GM19328 (cell line): ENCODE results near the gene THRB.

ENCODE experiments used
- ATAC-seq: cut with Tn5 transposase; IDR thresholded peaks from one replicate; pipeline ENCODE4 v1.9.1; 2021; ENCODE audit warnings: mild to moderate bottlenecking, moderate library complexity; ENCODE audit not compliant: unreplicated experiment

Gene THRB

DNA sequence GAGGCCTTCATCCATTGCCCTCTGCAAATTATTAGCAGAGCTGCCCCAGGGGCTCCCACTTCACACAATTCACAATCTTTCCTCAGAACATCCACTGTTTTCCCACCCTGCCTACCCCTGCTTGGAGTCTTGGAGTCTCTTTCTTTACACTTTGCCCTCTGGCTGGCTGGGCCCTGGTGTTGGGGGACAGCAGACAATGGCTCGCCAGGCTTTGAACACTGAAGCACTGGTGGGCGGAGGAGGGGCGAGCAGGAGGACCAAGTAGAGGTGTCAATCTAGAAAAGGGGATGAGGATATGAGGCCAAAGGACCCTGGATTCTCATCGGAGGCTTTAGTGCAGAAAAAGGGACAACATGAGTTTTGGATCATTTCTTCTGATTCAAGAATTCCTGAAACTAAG lies 337.5 kb downstream of the THRB start:
- ATAC-seq: no peak

DNA sequence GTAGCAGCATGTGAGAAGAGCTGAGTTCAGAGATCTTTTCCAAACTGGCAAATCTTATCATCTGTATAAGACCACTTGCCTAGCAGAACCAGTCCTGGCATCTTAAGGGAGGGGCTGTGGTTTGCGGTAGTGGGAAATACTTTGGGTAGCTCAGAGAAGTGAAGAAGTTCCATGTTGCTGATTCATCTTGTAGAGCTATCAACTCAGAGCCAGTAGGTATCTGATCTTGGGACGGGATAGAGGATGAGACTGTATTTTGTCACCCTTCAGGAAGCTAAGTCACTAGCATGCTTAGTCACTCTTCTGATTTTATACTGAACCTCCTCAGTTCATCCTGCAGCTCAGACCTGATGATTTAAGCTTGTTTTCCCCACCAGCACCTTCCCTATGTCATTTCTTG lies 338.2 kb downstream of the THRB start:
- no peak for ATAC-seq

DNA sequence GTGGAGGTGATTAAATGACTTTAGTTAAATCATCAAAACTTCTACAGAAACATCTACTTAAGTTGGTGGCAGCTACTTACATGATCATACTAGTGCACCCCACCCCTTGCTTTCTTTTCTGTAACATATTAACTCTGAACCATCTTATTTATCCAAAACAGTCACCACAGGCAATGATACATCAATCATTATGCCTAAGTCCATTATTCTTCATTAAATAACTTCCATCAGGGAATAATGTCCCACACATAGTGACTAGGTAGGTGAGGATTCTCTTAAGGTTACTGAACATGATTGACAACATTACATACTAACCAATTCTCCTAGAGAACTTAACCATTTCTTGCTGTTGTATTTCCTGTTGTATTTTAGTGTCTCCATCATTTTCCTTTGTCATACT lies 339.4 kb downstream of the THRB start:
- no peak for ATAC-seq

DNA sequence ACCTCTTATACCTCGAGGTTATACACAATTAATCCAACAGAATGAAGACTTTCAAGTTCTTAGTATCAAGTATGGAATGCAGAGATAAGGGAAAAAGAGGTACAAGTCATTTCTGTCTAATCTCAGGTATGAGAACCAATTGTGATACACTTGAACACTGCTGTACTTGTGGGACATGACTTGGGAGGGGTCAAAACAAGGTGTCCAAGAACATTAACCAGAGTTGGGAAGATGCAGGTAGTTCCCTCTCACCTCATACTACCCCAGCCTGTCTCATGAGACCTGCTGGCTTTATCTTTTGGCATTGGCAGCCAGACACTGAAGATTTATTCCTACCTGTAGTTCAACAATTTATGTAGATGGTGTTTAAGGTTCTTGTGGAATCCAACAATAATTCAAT lies 339.9 kb downstream of the THRB start:
- ATAC-seq: no peak

DNA sequence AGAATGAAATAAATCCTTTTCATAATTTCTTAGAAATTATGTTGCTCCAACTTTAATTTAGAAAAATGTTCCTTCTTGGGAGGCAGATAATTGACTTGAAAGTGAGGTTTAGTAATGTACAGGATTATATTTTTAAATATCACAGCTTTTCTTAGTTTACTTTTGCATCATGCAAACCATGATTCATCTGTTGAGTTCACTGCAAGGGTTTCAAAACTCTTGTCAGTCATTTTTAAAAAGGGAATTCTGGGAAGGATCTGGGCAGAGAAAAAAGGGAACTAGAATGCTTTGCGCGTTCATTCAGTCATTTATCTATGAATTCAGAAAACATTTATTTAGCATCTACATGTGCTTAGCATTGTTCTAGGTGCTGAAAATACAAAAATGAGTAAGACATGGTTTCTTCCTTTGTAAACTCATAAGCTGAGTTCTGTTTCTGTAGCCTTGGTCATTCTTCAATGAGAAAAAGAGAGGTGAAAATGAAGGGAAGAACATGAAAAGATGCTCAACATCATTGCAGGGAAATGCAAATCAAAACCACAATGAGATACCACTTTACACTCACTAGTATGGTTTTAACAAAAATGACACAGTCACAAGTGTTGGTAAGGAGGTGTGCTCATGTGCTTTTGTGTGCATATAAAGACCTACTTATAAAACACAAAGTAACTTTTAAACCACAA lies 340.5 kb downstream of the THRB start:
- peak; percentile 72 for ATAC-seq

DNA sequence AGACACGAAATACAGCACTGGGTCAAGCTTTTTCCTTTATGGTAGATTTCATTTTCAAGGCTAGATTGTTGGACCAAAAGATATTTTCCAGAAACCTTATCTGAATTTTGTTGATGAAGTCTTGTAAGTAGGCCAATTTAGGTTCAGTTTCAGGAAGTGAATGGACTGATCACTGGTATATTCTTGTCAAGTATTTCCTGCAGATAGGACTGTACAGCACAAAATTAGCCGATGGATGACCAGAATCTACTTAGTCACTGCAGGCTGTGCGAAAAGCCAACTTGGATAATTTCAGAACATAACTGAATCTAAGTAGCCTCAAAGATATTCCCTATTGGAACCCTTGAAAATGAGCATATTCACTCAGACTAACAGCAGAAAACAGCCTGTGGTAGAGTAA lies 343.1 kb downstream of the THRB start:
- ATAC-seq: no peak

DNA sequence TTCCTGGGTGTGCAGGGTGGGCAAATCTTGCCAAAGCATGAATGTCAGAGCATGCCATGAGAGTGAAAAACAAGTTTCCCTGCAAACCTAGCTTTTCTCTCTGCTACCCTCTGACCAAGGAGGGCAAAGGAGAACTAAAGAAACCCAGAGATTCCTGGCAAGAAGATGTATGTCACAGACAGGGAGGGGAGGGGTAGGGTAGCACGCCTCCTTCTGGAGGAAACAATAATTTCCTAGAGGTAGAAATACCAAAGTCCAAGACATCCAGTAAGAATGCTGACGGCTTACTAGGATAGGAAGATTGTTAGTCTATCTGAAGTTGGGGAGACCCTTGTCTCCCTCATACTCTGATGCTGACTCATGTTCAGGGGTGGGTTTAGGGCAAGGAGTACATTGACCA lies 345.6 kb downstream of the THRB start:
- no peak for ATAC-seq

DNA sequence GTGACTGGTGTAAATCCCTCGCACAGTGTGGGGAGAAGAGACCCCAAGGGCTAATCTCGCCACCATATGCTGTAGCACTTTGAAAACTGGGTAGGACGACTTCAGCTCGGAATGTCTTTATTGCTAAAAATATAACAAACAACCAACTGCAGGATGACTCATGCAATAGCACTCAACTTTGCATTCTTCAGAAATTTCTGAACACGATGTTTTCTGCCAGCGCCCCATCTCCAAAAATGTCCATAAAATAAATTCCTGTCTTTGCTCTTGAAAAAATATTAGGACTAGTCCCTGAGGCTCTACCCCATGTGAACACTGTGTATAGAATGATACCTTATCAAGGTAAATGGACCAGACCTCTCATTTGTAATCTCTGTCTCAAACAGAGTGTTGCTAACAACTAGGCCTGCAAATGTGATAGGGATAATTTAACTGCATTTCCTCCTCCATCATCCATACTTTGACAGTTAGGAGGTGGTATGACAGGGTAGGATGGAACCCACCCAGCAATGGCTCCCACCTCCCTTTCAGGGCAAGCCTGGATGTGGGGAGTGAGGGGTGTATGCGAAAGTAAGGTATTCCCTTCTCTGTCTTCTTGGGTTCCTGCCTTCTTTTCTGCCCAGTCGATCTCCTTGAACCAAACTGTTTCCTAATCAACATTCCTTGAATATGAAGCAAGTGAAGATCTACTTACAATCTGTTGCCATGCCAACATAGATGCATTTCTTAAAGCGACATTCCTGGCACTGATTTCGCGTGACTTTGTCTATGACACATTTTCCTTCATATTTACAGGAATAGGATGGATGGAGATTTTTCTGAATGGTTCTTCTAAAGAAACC lies 348.4 kb downstream of the THRB start:
- no peak for ATAC-seq

DNA sequence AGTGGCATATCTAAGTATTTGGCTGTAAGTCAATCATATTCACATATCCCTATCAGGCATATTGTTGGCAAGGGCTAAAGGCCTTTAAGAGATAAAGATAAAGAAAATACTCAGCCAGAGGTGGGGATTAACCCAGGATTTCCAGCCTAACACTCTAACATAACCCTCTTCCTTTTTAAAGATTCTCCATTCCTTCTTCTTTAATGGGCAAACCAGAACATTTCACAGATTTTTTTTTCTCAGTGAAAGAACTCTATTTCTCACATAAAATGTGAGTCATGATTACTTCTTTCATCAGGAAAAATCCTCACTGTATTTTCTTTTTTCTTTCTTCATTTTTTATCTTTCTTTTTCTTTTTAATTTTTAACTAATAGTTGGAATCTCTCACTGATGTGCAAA lies 349.2 kb downstream of the THRB start:
- no peak for ATAC-seq

DNA sequence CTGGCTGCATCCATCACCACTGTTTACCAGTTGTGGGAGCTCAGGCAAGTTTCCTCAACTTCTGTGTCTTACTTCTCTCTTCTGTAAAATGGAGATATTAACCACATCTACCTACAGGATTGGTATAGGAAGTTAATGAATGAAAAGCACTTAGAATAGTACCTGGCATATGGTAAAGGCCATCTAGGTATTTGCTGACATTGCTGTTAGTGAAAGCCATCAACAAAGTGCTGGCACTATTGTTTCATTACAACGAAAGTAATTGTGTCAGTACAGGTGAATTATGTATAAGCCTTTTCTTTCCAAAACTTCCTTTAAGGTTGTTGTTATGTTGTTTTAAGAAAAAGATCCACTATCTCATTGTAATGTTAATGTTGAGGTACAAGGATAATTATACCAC lies 352.5 kb downstream of the THRB start:
- no peak for ATAC-seq

DNA sequence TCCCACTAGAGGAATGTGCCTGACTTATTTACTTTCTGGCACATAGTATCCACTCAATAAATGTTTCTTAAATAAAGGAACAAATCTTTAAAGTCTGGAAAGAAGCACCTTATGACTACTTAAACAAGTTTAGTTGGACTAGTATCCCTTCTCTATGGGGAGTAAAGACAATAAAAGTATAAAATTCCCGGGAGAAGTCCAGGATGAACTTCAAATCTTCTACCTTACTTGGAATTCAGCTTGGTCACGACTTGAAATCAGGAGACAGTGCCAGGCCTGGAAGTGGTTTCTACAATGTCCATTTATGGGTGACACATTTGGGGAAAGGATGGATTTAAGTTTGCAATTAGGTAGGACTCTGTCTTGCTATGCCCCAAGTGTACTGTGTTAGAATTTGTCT lies 353.1 kb downstream of the THRB start:
- no peak for ATAC-seq

DNA sequence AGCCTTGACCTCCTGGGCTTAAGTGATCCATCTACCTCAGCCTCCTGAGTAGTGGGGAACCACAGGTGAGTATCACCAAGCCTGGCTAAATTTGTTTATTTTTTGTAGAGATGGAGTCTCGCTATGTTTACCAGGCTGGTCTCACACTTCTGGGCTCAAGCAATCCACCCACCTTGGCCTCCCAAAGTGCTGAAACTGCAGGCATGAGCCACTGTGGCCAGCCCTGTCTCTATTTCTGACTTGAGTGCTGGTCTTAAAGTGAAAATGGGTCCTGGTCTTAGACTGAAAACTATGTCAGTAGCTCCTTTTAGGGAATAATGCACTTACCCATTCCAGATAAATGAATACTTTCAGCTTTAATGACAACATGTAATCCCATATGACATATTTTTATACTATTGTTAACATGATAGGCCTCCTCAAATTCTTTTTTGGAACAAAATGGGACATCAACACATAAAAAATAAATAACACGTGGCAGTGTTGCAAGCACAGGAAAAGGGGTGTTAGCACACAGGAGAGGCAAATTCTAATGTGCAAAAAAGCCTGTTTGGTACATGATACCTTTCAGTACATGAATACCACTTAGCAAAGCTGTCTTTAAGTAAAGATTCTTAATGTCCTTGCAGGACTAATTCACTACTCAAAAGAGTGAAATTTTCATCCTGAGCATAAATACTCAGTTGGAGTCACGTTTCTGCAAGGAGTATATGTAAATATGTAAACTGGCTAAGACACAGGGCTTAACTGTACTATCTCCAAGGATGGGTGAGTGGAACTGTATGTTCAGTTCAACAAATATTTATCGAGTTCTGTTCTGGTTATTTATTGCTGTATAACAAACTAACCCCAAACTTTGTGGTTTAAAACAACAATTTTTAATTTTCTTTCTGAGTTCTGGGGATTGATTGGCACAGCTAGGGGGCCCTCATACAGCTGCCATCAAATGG lies 354.9 kb downstream of the THRB start:
- no peak for ATAC-seq

DNA sequence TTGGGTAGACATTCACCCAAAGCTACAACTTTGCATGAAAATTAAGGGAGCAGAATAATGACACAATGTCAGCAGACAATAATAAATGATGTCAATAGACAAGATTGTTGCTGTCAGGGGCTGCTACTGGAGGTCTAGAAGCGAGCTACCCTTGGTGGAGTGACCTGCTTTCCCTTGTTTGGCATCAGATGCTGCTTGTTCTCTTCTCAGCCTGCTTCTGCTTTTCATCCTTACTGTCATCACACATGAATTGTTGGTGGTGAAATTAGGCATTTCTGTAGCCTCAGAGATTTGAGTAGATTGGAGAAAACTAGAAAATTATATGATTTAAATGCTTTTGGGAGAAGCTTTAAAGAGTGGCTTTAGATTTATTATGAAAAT lies 355.8 kb downstream of the THRB start:
- ATAC-seq: no peak

DNA sequence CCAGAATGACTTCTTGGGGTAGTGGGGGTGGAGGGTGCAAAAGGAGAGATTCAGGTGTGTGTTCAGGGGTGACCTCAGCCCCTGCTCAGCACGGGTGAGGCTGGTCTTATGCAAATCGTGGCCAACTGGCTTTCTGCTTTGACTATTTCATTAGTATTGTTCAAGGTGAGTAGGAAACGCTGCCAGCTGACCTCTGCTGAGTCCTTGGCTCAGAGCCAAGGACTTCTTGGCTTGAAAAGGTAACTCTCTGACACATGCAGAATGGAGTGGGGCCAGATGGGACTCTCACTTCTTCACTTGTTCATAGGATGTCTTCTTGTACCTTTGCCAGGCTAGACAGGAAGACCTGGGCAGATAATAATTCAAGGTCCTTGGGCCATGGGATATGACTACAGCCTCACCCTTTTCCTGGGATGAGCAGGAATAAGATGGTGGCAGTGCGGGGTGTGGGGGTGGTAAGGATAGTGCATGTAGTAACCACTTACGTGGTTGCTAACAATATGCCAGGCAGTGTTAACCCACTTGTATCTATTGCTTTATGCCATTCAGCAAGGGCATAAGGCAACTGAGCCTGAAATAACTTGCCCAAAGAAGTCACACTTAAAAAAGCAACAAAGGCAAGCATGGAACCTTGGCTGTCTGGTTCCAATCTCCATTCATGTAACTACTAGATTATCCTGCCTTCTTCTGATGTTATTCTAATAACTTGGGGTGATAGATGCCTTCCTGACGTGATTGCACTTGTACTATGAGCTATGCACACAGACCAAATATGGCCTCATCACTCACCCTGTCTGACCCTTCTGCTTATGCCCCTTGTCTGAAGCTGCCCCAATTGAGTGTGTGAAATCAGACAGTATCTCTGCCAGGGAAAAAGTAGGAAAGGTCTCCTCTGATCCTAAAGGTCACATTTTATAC lies 356.4 kb downstream of the THRB start:
- no peak for ATAC-seq

DNA sequence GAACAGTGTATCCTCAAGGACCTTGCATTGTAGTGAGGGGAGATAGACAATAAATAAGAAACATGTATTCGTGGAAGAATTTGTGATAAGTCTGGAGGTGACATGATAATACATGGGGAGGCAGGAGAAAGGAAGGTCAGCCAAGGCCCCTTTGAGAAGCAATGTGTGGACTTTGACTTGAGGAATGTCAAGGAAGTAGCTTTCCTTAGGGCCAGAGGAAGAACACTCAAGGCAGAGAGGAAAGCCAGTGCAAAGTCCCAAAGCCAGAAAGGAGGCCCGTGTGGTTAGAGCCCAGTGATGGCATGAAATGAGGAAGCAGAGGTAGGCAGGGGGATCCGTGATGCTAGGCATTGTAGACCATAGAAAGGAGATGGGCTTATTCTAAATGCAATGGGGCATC lies 357.3 kb downstream of the THRB start:
- ATAC-seq: no peak

DNA sequence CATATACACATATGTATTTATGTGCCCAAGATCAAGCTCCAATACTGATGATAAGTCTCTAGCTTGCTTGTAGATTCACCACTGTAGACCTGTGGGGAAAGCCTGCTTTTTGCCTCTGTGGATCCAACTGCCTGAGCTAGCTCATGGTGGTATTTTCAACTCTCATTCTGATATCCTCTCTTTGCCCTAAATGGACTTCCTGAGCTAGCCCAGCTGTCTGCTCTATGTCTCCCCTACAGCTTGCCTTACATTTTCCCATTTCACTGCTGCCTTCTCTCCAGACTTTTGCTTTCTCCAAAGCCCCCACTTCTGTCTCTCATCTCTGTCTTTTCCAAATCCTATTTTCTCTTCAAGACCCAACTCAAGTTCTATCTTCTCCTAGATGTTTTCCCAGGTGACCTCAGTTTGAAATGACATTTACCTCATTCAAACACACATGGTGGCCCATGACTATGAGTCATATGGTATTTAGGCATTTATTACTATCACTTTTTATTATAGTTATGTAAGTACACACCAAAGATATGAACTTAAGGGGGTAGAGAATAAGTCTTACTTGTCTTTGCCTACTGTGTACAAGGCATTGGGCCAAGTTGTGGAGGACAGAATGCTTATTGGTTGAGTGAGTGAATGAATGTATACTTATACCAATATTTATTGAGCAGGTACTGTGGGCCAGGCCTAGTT lies 357.9 kb downstream of the THRB start:
- ATAC-seq: no peak

DNA sequence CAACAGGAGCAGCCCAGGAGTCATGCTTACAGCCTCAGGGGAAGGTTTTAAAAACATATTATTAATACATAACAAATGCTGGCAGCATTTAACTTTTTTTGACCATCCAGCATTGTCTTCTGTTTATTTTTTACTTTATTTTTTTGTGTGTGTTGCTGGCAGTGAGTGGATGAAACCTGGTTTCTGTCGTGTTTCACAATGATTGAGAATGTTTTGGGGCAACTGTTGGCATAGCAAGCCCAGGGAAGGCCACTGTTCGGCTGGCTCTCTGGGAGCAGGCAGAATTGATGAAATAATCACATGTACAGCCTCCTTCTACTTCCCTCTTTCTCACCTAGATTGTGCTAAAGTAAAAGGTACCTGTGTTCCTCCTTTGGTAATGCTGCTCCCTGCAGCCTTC lies 359.4 kb downstream of the THRB start:
- no peak for ATAC-seq

DNA sequence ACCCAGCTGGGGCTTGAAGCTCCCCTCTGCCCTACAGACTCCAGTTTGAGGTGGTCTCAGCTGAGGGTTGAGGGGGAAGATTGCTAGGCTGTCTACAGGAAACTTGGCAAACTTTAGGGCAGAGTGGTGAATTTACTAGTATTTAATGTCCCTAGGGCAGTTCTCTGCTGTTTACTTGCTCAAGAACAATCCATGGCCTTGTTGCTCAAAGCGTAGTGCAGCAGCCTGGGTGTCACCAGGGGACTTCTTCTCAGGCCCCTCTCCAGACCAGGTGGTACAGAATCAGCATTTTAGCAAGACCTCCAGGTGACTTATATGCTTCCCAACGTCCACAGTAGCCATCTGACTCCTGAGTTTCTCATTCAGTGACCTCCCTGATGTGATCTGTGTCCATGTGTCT lies 360.7 kb downstream of the THRB start:
- no peak for ATAC-seq

DNA sequence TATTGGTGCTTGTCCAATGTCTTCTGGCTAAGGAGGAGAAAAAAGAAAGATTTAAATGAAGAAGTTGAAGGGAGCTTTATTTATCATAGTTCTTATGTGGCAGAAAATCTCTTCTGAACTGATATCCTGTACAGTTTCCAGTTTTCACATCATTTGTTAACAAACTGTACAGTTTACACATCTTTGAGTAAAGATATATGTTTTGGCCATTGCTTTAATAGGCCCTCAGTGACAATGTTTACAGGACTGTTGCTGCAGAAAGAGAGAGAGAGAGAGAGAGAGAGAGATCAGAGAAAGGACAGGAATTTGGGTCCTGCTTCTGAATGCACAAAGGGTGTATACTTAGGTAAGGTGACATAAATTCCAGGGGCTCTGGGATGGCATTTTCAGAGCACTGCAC lies 361.2 kb downstream of the THRB start:
- no peak for ATAC-seq

DNA sequence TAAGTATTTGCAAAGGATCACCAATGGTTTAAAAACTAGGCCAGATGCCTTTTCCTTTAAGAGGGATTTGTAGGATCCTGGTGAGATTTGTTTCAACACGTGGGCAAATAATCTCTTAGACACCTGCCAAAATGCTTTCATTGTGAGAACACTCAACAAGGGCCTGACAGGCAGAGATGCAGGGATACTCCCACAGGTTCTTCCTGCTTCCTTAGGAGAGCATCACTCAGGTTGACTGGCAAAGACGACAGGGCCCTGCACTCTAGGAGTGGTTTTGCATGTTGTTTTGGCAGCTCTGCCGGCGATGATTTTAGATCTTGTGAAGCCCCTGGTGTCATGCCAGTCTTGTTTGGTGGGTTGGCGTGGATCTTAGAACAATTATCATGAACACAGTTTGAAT lies 365.1 kb downstream of the THRB start:
- no peak for ATAC-seq
